GM12878 (cell line): Measurements from ENCODE around the gene ZSCAN5B. TPM values are rescaled to one million over a fixed set of nuclear protein-coding genes. Genes with fewer than 3 reads are reported as not detected.
"Not testable (repeated sequence)": the region's sequence is repeated elsewhere in the genome, so short reads cannot be mapped to it uniquely, and the experiment has no call there.

Experiments
- ATAC-seq: fragments of 200-7000 bp; cut with Tn5 transposase; 3 replicates; pipeline ENCODE4 v1.9.1; 2020; ENCODE audit warnings: mild to moderate bottlenecking, moderate library complexity
- BruUV-seq: library from RNA; stranded (reverse); fragments of 400-500 nt; replicated peaks from 2 replicates; lab custom pipeline; 2021; lab: Mats Ljungman, UMichigan
- CTCF ChIA-PET: fragments of 300-600 bp; sonication (Branson Sonifier 250); formaldehyde crosslinking; extraction: SDS; loops from one replicate; lab custom pipeline; 2021; ENCODE audit warnings: inconsistent platforms; lab: Yijun Ruan, JAX
- POLR2A ChIA-PET: fragments of 350-600 bp; formaldehyde crosslinking; extraction: SDS; loops from one replicate; lab custom pipeline; 2021; ENCODE audit warnings: inconsistent platforms; lab: Charles Lee
- RAD21 ChIA-PET: fragments of 300-600 bp; sonication (Branson Sonifier 250); formaldehyde crosslinking; loops from one replicate; lab custom pipeline; 2023; ENCODE audit warnings: antibody characterized with exemption; ENCODE audit not compliant: unreplicated experiment; lab: Charles Lee
- SMC1A ChIA-PET: fragments of 300-600 bp; sonication (Branson Sonifier 250); formaldehyde crosslinking; loops from one replicate; lab custom pipeline; 2023; ENCODE audit not compliant: unreplicated experiment, uncharacterized antibody; lab: Charles Lee
- DNase-seq: peaks from one replicate; pipeline ENCODE4 v3.0.0-alpha.2; 2011; ENCODE audit warnings: low read depth, low spot score
- FAIRE-seq: peaks from 3 replicates; lab custom pipeline; 2011; peaks lifted over from hg19 to GRCh38; lab: Jason Lieb, UNC
- H2AFZ ChIP-seq: 2 replicates; pipeline ENCODE4 v1.6.0; 2011; ENCODE audit warnings: low read depth, low read length, control low read depth; ENCODE audit not compliant: control insufficient read depth
- H3K27ac ChIP-seq: 2 replicates; pipeline ENCODE4 v1.5.1; 2011; ENCODE audit warnings: control low read depth; ENCODE audit not compliant: control insufficient read depth, insufficient read depth
- H3K27me3 ChIP-seq, 2 experiments: replicated peaks in 1 of 2; 2 replicates each; pipeline versions ENCODE4 v1.6.0 to v1.6.1; 2011; ENCODE audit warnings: low read length in 1 of 2; ENCODE audit not compliant: control insufficient read depth in 2 of 2, insufficient read depth in 2 of 2
- H3K36me3 ChIP-seq, 2 experiments: 2 replicates each; pipeline ENCODE4 v1.5.1; 2011; ENCODE audit warnings: low read length in 1 of 2; ENCODE audit not compliant: control insufficient read depth in 2 of 2, insufficient read depth in 2 of 2
- H3K4me1 ChIP-seq: 2 replicates; pipeline ENCODE4 v1.6.1; 2011; ENCODE audit warnings: mild to moderate bottlenecking, low read length, moderate library complexity, mixed read lengths; ENCODE audit not compliant: control insufficient read depth, insufficient read depth
- H3K4me2 ChIP-seq: 2 replicates; pipeline ENCODE4 v1.6.0; 2011; ENCODE audit warnings: control low read depth; ENCODE audit not compliant: control insufficient read depth, insufficient read depth
- H3K4me3 ChIP-seq: fragments of 200-600 bp; sonication (generic); 2 replicates; pipeline ENCODE4 v1.5.1; 2016
- H3K79me2 ChIP-seq: 2 replicates; pipeline ENCODE4 v1.6.0; 2011; ENCODE audit warnings: low read length; ENCODE audit not compliant: control insufficient read depth, insufficient read depth
- H3K9ac ChIP-seq: 2 replicates; pipeline ENCODE4 v1.8.0; 2011; ENCODE audit warnings: low read length, control low read depth, mixed read lengths; ENCODE audit not compliant: control insufficient read depth, insufficient read depth
- H3K9me3 ChIP-seq: replicated peaks from 3 replicates; pipeline ENCODE4 v1.5.1; 2011; ENCODE audit warnings: mild to moderate bottlenecking, low read length; ENCODE audit not compliant: control insufficient read depth, insufficient read depth
- H4K20me1 ChIP-seq: 2 replicates; pipeline ENCODE4 v1.6.0; 2011; ENCODE audit not compliant: control insufficient read depth, insufficient read depth
- CTCF ChIP-seq, 3 experiments: IDR thresholded peaks in 2 of 3; conservative IDR thresholded peaks in 1 of 3; 2 replicates each; pipeline ENCODE4 v1.5.1; 2011; ENCODE audit warnings: low read depth in 3 of 3, low read length in 3 of 3, mild to moderate bottlenecking in 3 of 3, control low read depth in 2 of 3, moderate library complexity in 2 of 3, inconsistent platforms in 1 of 3, mixed read lengths in 1 of 3; ENCODE audit not compliant: control insufficient read depth in 2 of 3, insufficient read depth in 1 of 3; ENCODE audit errors: extremely low read depth in 1 of 3
- HCFC1 ChIP-seq: fragments of 150-350 bp; IDR thresholded peaks from 2 replicates; pipeline ENCODE4 v1.6.1; 2014; ENCODE audit warnings: low read length
- WGBS: methylation state at CpG from one replicate; pipeline ENCODE4 v1.1.6; 2016; ENCODE audit warnings: low lambda C conversion rate; ENCODE audit not compliant: insufficient replicate concordance, insufficient coverage; ENCODE audit errors: missing lambda C conversion rate; 5-methylcytosine and 5-hydroxymethylcytosine counted together
- in situ Hi-C: fragments of 300-500 bp; cut with MboI; formaldehyde crosslinking; loops from 9 replicates; pipeline ENCODE4 v1.14.3; 2018; ENCODE audit warnings: mixed read lengths
- intact Hi-C: fragments of 100-400 bp; cut with micrococcal nuclease; formaldehyde crosslinking; loops from one replicate; pipeline ENCODE4 v1.14.2; 2022; ENCODE audit not compliant: unreplicated experiment
- polyA plus RNA-seq, 11 experiments: library from polyadenylated mRNA; depleted of rRNA in 4 of 11; unstranded in 6 of 11; stranded (reverse) in 5 of 11; fragments of >200 nt; fragmentation: Nextera tagmentation in 4 of 11; fragmentation: Illumina TruSeq in 1 of 11; extraction: Ambion mirVana in 4 of 11; extraction: Trizol in 1 of 11; gene quantifications; 1 replicate in 1 of 11; 2 replicates in 10 of 11; pipeline versions ENCODE4 v1.2.1 to v1.2.3, GENCODE V29; 2011 to 2016; ENCODE audit warnings: inconsistent platforms in 2 of 11, missing spikeins in 2 of 11, low read depth in 1 of 11
- total RNA-seq, 4 experiments: library from RNA; depleted of rRNA in 3 of 4; stranded (reverse); fragments of >200 nt in 3 of 4; fragmentation: Illumina TruSeq in 1 of 4; extraction: Trizol in 1 of 4; gene quantifications; 2 replicates each; pipeline versions ENCODE4 v1.2.1 to v1.2.3, GENCODE V29; 2013 to 2021

ZSCAN5B gene
- total and polyA plus RNA-seq, 10 of the 15 experiments (the other 5 are each of a cell fraction or from before 2014, with no cell fraction given) = 0.04 TPM; not detected in 9

GRCh38 chr19:56149656-56150038, 47.9 kb downstream of the ZSCAN5B start (continued):
- TF ChIP-seq CTCF (IDR thresholded peaks at IDR 0.05 in 2 of 3, conservative IDR thresholded peaks at IDR 0.05 in 1 of 3; ENCODE audit: control insufficient read depth in 2 of 3, extremely low read depth in 1 of 3, insufficient read depth in 1 of 3, low read depth in 3 of 3, low read length in 3 of 3) (no peak), HCFC1 (no peak)
- TF ChIP-seq, all 136 proteins: peak for 0

GRCh38 chr19:56148955-56149655, 48.5 kb downstream of the ZSCAN5B start:
- H3K27me3 ChIP-seq, H3K9ac ChIP-seq, RAD21 ChIA-PET, H3K4me2 ChIP-seq, SMC1A ChIA-PET, CTCF ChIA-PET, DNase-seq, H4K20me1 ChIP-seq, intact Hi-C loops, ATAC-seq, H2AFZ ChIP-seq, H3K36me3 ChIP-seq, H3K9me3 ChIP-seq, H3K27ac ChIP-seq, H3K4me3 ChIP-seq, POLR2A ChIA-PET, H3K4me1 ChIP-seq, BruUV-seq, FAIRE-seq, H3K79me2 ChIP-seq: not testable (repeated sequence)
- in situ Hi-C loops = loop anchor here (25.0 kb wide), 1 partner anchor 1663 kb away; the partner anchor contains the start of gene ZNF552
- WGBS = 96% methylated on average over 12 of the region's 12 CpGs
